Astrocyte (in vitro differentiated cells and primary cell): ENCODE measurements around the gene ARHGEF17.

Experiments used
- CTCF ChIP-seq: IDR thresholded peaks from 2 replicates; pipeline ENCODE4 v1.5.1; 2011; ENCODE audit warnings: low read depth, mild to moderate bottlenecking, inconsistent platforms, low read length, moderate library complexity; ENCODE audit not compliant: insufficient read depth
- EZH2 ChIP-seq: IDR thresholded peaks from 2 replicates; pipeline ENCODE4 v1.6.1; 2012; ENCODE audit warnings: mild to moderate bottlenecking, low read length, inconsistent platforms; ENCODE audit not compliant: insufficient read depth

DNA sequence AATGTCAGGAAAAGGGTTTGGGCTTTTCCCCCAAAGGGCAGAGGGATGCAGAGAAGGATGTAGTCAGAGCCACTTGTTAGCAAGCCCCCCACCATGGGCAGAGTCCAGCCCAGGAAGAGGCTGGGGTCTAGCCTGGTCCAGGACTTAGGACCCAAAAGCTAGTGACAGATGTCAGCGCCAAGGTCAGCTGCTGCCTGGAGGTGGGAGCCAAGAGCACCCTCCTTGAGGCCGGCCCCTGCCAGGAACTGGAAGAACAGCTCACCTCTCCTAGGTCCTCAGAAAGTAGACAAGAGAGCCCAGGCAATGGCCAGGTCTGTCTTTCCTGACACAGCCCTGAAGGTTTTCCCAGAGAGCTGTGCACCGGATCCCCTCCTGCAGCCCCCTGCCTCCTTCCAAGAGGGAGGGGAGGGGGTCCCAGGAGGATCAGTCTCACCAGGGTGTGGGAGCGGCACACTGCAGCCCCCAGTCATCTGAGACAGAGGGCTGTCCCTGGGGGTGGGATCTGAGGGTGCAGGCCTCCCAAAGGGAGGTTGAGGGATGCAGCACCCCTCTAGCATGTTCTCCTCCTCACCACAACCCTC is 14.6 kb upstream of the ARHGEF17 start:
- TF ChIP-seq CTCF (no peak), EZH2 (no peak)
